Epithelial cell of proximal tubule (primary cell): Measurements from ENCODE around the gene GPR141. TPM values are rescaled to one million over a fixed set of nuclear protein-coding genes. Genes with fewer than 3 reads are reported as not detected.
"Not testable (repeated sequence)": the region's sequence is repeated elsewhere in the genome, so short reads cannot be mapped to it uniquely, and the experiment has no call there.

ENCODE experiments used
- DNase-seq: peaks from one replicate; pipeline ENCODE4 v3.0.0-alpha.2; 2011; ENCODE audit warnings: low read depth
- H3K4me3 ChIP-seq: 2 replicates; pipeline ENCODE4 v1.5.1; 2011; ENCODE audit warnings: low read depth, mild to moderate bottlenecking, low read length
- total RNA-seq: library from RNA; depleted of rRNA; stranded (reverse); fragments of >200 nt; gene quantifications from 2 replicates; pipeline ENCODE4 v1.2.3, GENCODE V29; 2015
- TF ChIP-seq, protein P1 (sequence below): conservative IDR thresholded peaks from 2 replicates; pipeline ENCODE4 v1.5.1; 2012; ENCODE audit warnings: low read depth, mild to moderate bottlenecking, low read length

The GPR141 gene
- total RNA-seq, 1 donor from 2014 or later: not detected

DNA sequence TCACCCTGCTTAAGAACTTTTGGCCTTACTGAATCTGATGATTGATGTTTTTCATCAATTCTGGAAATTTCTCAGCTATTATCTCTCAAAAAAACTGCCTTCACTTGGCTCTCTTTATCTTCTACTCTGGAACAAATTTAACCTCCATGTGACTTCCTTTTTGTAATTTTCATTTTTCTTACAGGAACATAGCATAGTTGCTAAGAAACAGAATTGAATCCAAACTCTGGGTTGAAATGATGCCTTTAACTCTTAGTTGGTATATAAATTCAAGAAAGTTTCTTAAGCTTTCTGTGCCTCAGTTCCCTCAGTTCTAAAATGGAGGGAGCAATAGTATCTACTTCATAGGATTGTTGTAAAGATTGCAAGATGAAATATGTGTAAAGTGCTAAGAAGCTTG, 19.8 kb downstream of the GPR141 start:
- TF ChIP-seq, protein P1, sequence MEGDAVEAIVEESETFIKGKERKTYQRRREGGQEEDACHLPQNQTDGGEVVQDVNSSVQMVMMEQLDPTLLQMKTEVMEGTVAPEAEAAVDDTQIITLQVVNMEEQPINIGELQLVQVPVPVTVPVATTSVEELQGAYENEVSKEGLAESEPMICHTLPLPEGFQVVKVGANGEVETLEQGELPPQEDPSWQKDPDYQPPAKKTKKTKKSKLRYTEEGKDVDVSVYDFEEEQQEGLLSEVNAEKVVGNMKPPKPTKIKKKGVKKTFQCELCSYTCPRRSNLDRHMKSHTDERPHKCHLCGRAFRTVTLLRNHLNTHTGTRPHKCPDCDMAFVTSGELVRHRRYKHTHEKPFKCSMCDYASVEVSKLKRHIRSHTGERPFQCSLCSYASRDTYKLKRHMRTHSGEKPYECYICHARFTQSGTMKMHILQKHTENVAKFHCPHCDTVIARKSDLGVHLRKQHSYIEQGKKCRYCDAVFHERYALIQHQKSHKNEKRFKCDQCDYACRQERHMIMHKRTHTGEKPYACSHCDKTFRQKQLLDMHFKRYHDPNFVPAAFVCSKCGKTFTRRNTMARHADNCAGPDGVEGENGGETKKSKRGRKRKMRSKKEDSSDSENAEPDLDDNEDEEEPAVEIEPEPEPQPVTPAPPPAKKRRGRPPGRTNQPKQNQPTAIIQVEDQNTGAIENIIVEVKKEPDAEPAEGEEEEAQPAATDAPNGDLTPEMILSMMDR: no peak
- H3K4me3 ChIP-seq: no peak overlapping the region
- DNase-seq: no peak

DNA sequence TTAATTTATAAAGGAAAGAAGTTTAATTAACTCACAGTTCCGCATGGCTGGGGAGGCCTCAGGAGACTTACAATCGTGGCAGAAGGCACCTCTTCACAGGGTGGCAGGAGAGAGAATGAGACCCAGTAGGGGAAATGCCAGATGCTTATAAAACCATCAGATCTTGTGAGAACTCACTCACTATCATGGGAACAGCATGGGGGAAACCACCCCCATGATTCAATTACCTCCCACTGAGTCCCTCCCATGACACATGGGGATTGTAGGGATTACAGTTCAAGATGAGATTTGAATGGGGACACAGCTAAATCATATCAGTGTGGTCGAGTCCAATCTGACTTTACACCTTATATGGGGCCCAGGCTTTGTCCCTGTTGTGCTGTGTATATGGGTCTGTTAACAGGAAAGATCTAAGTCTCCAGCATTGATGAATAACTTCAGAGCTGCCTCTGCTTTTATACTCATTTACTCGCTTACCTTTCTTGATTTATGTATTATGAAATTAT, 20.8 kb downstream of the GPR141 start:
- H3K4me3 ChIP-seq, DNase-seq: not testable (repeated sequence)

DNA sequence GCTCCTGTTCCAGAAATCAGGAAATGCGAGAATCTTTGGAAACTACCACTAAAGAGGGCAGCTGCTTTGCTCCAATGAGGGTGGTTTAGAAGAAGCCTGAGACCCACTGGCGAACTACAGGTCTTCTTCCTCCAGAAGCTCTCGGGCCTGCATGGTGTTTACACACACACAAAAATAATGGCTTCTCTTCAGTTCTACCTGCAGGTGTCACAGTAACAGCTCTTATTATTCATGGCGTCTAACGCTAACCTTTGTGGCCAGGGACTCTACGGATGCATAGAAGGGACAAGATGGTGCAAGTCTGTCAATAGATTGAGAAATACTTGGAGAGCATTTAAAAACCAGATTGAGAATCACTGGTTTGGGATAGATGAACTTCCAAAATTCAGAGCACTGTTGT, 22.4 kb downstream of the GPR141 start:
- TF ChIP-seq, protein P1: no peak
- no peak for DNase-seq
- no peak overlapping the region for H3K4me3 ChIP-seq

- H3K4me3 ChIP-seq: no peak overlapping the region
- DNase-seq: no peak
- TF ChIP-seq, protein P1: no peak
Measured at GRCh38 chr7:37706804-37707203, 23.2 kb downstream of the GPR141 start.

DNA sequence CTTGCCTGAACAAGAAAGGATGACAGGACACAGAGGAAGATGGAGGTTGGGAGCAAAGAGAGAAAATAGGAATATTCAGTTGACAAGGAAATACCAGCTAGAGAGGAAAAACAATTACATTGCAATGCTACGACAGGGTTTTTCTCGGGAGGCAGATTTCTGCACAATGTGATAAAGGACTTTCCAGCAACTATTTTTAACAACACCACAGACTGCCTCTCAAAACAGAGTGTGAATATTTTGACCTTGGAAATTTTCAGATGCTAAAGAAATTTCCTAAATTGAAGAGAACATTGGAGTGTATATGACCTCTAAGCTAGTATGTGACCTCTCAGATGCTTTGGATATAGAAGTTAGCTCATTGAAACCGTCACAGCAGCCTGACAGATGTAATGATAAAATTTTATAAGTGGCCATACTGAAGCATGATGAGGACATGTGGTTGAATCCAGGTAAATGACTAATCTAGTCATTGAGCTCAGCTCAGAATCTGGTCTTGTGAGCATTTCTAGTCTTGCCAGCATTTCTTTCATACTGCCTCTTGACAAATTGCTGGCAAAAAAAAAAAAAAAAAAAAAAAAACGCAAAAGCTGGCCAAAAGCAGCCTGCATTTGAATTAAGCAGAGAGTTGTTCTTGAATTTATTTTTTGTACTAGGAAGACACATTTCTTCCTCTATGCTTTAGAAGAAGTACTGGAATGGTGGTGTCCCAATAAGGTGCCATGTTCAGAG, 24.4 kb downstream of the GPR141 start:
- no peak for DNase-seq
- H3K4me3 ChIP-seq: no peak overlapping the region
- TF ChIP-seq, protein P1: no peak

DNA sequence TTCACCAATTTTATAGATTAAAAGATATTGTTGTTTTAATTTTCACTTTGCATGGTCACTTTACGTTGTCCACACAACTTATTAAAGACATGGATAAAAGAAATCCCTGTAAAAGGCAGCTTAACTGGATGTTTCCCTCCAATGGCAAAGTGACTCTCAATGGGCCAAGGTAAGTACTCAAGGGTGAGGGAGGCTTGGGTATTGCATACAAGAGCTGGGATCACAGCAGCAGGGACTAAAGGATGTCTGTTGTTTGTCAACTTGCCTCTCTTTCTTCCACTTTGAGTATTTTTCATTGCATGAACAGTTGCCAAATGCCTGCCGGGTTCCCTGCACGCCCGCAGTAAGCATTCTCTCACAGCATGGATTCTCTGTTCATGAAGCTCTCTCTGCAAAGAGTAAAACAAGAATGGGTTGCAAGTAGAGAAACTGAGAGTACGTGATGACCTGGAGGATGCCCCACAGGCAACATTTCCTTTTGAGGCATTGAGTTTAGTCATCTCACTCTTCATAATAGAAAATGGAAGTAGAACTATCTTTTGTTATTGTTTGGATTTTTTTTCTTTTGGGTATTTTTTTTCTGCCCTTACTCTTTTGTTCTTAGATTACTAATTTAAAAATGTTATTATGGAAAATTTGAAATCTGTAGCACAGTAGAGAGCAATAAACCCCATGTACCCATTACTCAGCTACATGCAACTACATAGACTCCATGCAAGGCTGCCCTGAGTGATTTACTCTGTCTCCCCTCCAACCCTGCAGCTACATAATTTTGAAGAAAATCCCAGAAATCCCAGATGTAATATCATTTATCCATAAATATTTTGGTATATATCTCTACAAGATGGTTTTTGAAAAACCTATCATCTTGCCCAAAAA, 26.3 kb downstream of the GPR141 start:
- TF ChIP-seq, protein P1: no peak
- no peak for DNase-seq
- no peak overlapping the region for H3K4me3 ChIP-seq

GRCh38 chr7:37713613-37714012, 30.0 kb downstream of the GPR141 start:
- H3K4me3 ChIP-seq: no peak overlapping the region
- no peak for DNase-seq
- TF ChIP-seq, protein P1: no peak
